ENCODE data around the gene KCTD13. TPM values are rescaled to one million over a fixed set of nuclear protein-coding genes. Genes with fewer than 3 reads are reported as not detected.
"Not testable (repeated sequence)": the region's sequence is repeated elsewhere in the genome, so short reads cannot be mapped to it uniquely, and the experiment has no call there.

The KCTD13 gene
- total and polyA plus RNA-seq, 2 of the 8 experiments (the other 6 are each of a cell fraction or from before 2014, with no cell fraction given), result 9.2 to 10.8 TPM

DNA sequence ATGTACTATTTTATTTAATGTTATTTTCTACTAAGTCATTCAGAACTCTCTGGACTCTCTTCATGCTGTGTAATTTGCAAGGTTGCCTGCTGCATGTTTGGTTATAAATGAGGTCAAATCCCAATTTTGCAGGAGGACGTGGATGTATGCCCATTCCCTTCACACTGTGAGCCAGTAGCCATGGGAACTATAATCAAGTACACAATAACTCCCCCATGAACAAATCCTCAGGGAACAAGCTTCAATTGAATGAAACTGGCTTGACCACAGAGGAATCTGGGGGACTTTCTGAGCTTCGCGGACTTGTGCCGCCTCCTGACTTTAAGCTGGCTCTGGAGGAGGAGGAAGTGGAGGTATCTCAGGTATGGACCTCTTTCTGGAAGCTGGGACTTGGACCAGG is 14.6 kb upstream of the KCTD13 start (continued):
- no peak for TF ChIP-seq KDM5A (IDR thresholded peaks at IDR 0.05; ENCODE audit: low read length)
- TF ChIP-seq SIX5 (IDR thresholded peaks at IDR 0.05; ENCODE audit: low read depth, low read length), result no peak
- no peak for TF ChIP-seq RAD21 (IDR thresholded peaks at IDR 0.05 in 1 of 2, conservative IDR thresholded peaks at IDR 0.05 in 1 of 2; ENCODE audit: low read depth in 2 of 2, low read length in 2 of 2)
- TF ChIP-seq SRF (IDR thresholded peaks at IDR 0.05; ENCODE audit: low read depth, low read length), result no peak
- TF ChIP-seq, protein P1, sequence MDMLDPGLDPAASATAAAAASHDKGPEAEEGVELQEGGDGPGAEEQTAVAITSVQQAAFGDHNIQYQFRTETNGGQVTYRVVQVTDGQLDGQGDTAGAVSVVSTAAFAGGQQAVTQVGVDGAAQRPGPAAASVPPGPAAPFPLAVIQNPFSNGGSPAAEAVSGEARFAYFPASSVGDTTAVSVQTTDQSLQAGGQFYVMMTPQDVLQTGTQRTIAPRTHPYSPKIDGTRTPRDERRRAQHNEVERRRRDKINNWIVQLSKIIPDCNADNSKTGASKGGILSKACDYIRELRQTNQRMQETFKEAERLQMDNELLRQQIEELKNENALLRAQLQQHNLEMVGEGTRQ (IDR thresholded peaks at IDR 0.05; ENCODE audit: low read length), result no peak

DNA sequence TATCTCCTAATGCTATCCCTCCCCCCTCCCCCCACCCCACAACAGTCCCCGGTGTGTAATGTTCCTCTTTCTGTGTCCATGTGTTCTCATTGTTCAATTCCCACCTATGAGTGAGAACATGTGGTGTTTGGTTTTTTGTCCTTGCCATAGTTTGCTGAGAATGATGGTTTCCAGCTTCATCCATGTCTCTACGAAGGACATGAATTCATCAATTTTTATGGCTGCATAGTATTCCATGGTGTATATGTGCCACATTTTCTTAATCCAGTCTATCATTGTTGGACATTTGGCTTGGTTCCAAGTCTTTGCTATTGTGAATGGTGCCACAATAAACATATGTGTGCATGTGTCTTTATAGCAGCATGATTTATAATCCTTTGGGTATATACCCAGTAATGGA is 5.7 kb upstream of the KCTD13 start:
- CTCF ChIA-PET (ENCODE audit: partially characterized antibody), result interaction anchor here (2.9 kb wide), 1 partner anchor 11 kb away, joined by 13 read pairs; no protein-coding TSS in a partner anchor
- H3K27ac ChIP-seq (ENCODE audit: low read depth, low read length); H3K4me3 ChIP-seq (ENCODE audit: extremely low read depth in 1 of 4, insufficient read depth in 2 of 4, low read depth in 3 of 4, low read length in 4 of 4); H3K4ac ChIP-seq (replicated peaks; ENCODE audit: insufficient read length, low read depth, low read length); H3K36me3 ChIP-seq (ENCODE audit: control insufficient read depth in 2 of 4, insufficient read depth in 4 of 4, low read length in 3 of 4); H3K4me1 ChIP-seq (replicated peaks in 1 of 4; ENCODE audit: control insufficient read depth in 3 of 4, insufficient read depth in 4 of 4, low read length in 3 of 4); H3K18ac ChIP-seq (ENCODE audit: extremely low read depth, low read length); H2BK5ac ChIP-seq (ENCODE audit: low read depth, low read length); H3K4me2 ChIP-seq (ENCODE audit: insufficient read depth in 1 of 2, low read depth in 2 of 2, low read length in 2 of 2); H3K14ac ChIP-seq (ENCODE audit: insufficient read length); DNase-seq (ENCODE audit: low read depth in 1 of 2, low spot score in 2 of 2); H2AK5ac ChIP-seq (ENCODE audit: low read depth, low read length); H3K23ac ChIP-seq (ENCODE audit: insufficient read length); H2AFZ ChIP-seq (ENCODE audit: low read length); H3K9ac ChIP-seq (replicated peaks in 1 of 4; ENCODE audit: extremely low read depth in 1 of 4, low read depth in 3 of 4, low read length in 3 of 4); H3K23me2 ChIP-seq (ENCODE audit: low read depth, low read length); H4K20me1 ChIP-seq (replicated peaks in 1 of 2; ENCODE audit: control insufficient read depth in 1 of 2, insufficient read depth in 2 of 2, low read length in 2 of 2); H2BK120ac ChIP-seq (replicated peaks; ENCODE audit: low read depth, low read length); H4K5ac ChIP-seq (ENCODE audit: insufficient read length, low read depth, low read length); H2BK12ac ChIP-seq (ENCODE audit: low read depth, low read length); H2BK20ac ChIP-seq (ENCODE audit: low read length); H3K79me1 ChIP-seq (ENCODE audit: low read depth, low read length); H3K56ac ChIP-seq (replicated peaks; ENCODE audit: insufficient read length, low read depth, low read length); H3K27me3 ChIP-seq (replicated peaks in 1 of 4; ENCODE audit: control insufficient read depth in 3 of 4, extremely low read depth in 1 of 4, insufficient read depth in 3 of 4, low read length in 3 of 4); H3K9me3 ChIP-seq (ENCODE audit: insufficient read depth in 2 of 2, low read depth in 1 of 2, low read length in 1 of 2); H3K79me2 ChIP-seq (ENCODE audit: control insufficient read depth in 1 of 2, insufficient read depth in 2 of 2, low read length in 2 of 2); H4K8ac ChIP-seq (ENCODE audit: extremely low read depth, insufficient read depth, low read length); H2BK15ac ChIP-seq (ENCODE audit: low read length); FAIRE-seq; H4K91ac ChIP-seq (replicated peaks; ENCODE audit: insufficient read length, low read length); POLR2A ChIA-PET (ENCODE audit: partially characterized antibody): not testable (repeated sequence)
- WGBS, 2 experiments (ENCODE audit: extremely low coverage in 1 of 2, insufficient coverage in 1 of 2, insufficient read length in 1 of 2, insufficient replicate concordance in 2 of 2, low coverage in 1 of 2, low lambda C conversion rate in 2 of 2, missing lambda C conversion rate in 1 of 2), result 82% methylated on average over 1 of the region's 2 CpGs; no CpG with 5 or more reads in 1 of the 2 experiments

Data from H1 (cell line).